Stimulated activated CD4-positive, alpha-beta T cell treated with anti-CD3 and anti-CD28 coated beads, Interleukin-2, amount 100 ng/mL, for 24 hours (primary cell): Measurements from ENCODE around the gene SLC25A33.
A peak's percentile ranks its signal among the peaks of the same experiment; 100 is the strongest.

Experiments used
- DNase-seq, 2 donors: peaks; one replicate each; pipeline ENCODE4 v3.0.0-alpha.2; 2020

The SLC25A33 gene

GRCh38 chr1:9589144-9589718, 50.0 kb downstream of the SLC25A33 start:
- peak; percentile 51 to 54 for DNase-seq

GRCh38 chr1:9589719-9590157, 50.5 kb downstream of the SLC25A33 start:
- DNase-seq: no peak

GRCh38 chr1:9590201-9590600, 50.9 kb downstream of the SLC25A33 start:
- no peak for DNase-seq

- no peak for DNase-seq
Observed at GRCh38 chr1:9590945-9591668, 51.8 kb downstream of the SLC25A33 start.

GRCh38 chr1:9591669-9592509, 52.6 kb downstream of the SLC25A33 start:
- no peak for DNase-seq

- no peak for DNase-seq
Observed at GRCh38 chr1:9592510-9593075, 53.3 kb downstream of the SLC25A33 start.

GRCh38 chr1:9593147-9593491, 53.9 kb downstream of the SLC25A33 start:
- no peak for DNase-seq

GRCh38 chr1:9593492-9594465, 54.5 kb downstream of the SLC25A33 start:
- peak; percentile 30 to 67 for DNase-seq

GRCh38 chr1:9594471-9595155, 55.3 kb downstream of the SLC25A33 start:
- no peak for DNase-seq

- DNase-seq: no peak
Observed at GRCh38 chr1:9595156-9595967, 56.1 kb downstream of the SLC25A33 start.

- no peak for DNase-seq
Observed at GRCh38 chr1:9595968-9596340, 56.7 kb downstream of the SLC25A33 start.

- DNase-seq: no peak
Observed at GRCh38 chr1:9596415-9597123, 57.3 kb downstream of the SLC25A33 start.

- no peak for DNase-seq
Observed at GRCh38 chr1:9597361-9598315, 58.4 kb downstream of the SLC25A33 start.

GRCh38 chr1:9598316-9598700, 59.0 kb downstream of the SLC25A33 start:
- no peak for DNase-seq

- no peak for DNase-seq
Observed at GRCh38 chr1:9599741-9600140, 60.5 kb downstream of the SLC25A33 start.

GRCh38 chr1:9600861-9601834, 61.9 kb downstream of the SLC25A33 start:
- no peak for DNase-seq

GRCh38 chr1:9601942-9602793, 62.9 kb downstream of the SLC25A33 start:
- DNase-seq: no peak
